OCI-LY7 (cell line): ENCODE measurements around the gene SLC38A4. TPM values are rescaled to one million over a fixed set of nuclear protein-coding genes. Genes with fewer than 3 reads are reported as not detected.

Source experiments
- BruUV-seq: library from RNA; stranded (reverse); fragments of 400-500 nt; replicated peaks from 2 replicates; lab custom pipeline; 2021; lab: Mats Ljungman, UMichigan
- CTCF ChIA-PET: fragments of 300-600 bp; sonication (Branson Sonifier 250); formaldehyde crosslinking; loops from one replicate; lab custom pipeline; 2022; ENCODE audit warnings: antibody characterized with exemption; ENCODE audit not compliant: unreplicated experiment; lab: Charles Lee
- POLR2A ChIA-PET: fragments of 300-600 bp; sonication (Branson Sonifier 250); formaldehyde crosslinking; loops from one replicate; lab custom pipeline; 2022; ENCODE audit warnings: antibody characterized with exemption; lab: Charles Lee
- DNase-seq: peaks from one replicate; pipeline ENCODE4 v3.0.0-alpha.2; 2015; ENCODE audit warnings: low spot score
- H2AFZ ChIP-seq: fragments of 200-600 bp; sonication (generic), shearing (Covaris generic); 2 replicates; pipeline ENCODE4 v1.6.1; 2014; ENCODE audit warnings: mild to moderate bottlenecking, antibody characterized with exemption, low read length, moderate library complexity
- H3K27ac ChIP-seq: fragments of 200-600 bp; sonication (generic); 2 replicates; pipeline ENCODE4 v1.5.1; 2014; ENCODE audit warnings: mixed run types, low read depth, mild to moderate bottlenecking, moderate library complexity, low read length, inconsistent platforms; ENCODE audit not compliant: poor library complexity, severe bottlenecking
- H3K36me3 ChIP-seq: fragments of 200-600 bp; sonication (generic); 2 replicates; pipeline ENCODE4 v1.6.1; 2014; ENCODE audit warnings: mild to moderate bottlenecking, antibody characterized with exemption, low read length, moderate library complexity, mixed read lengths; ENCODE audit not compliant: insufficient read depth
- H3K4me1 ChIP-seq: fragments of 200-600 bp; sonication (generic); 2 replicates; pipeline ENCODE4 v1.5.1; 2014; ENCODE audit warnings: mild to moderate bottlenecking, low read length; ENCODE audit not compliant: insufficient read depth, poor library complexity, severe bottlenecking
- H3K4me2 ChIP-seq: fragments of 200-600 bp; sonication (generic); 2 replicates; pipeline ENCODE4 v1.6.1; 2014; ENCODE audit warnings: mild to moderate bottlenecking, low read length
- H3K4me3 ChIP-seq: fragments of 200-600 bp; sonication (generic); 2 replicates; pipeline ENCODE4 v1.5.1; 2014; ENCODE audit warnings: mild to moderate bottlenecking, low read depth, low read length; ENCODE audit not compliant: poor library complexity, severe bottlenecking
- H3K79me2 ChIP-seq: fragments of 200-600 bp; sonication (generic); 2 replicates; pipeline ENCODE4 v1.6.1; 2016; ENCODE audit warnings: low read depth, mild to moderate bottlenecking, low read length, moderate library complexity, mixed read lengths; ENCODE audit not compliant: insufficient read depth
- H3K9me2 ChIP-seq: fragments of 200-600 bp; sonication (generic); 2 replicates; pipeline ENCODE4 v1.6.1; 2016; ENCODE audit warnings: mild to moderate bottlenecking, low read length, mixed read lengths; ENCODE audit not compliant: insufficient read depth
- H3K9me3 ChIP-seq: fragments of 200-600 bp; sonication (generic); 2 replicates; pipeline ENCODE4 v1.6.1; 2014; ENCODE audit warnings: mild to moderate bottlenecking, mixed run types, low read length, mixed read lengths
- H4K20me1 ChIP-seq: fragments of 200-600 bp; sonication (generic); 2 replicates; pipeline ENCODE4 v1.6.1; 2014; ENCODE audit warnings: mild to moderate bottlenecking, antibody characterized with exemption, low read length, moderate library complexity, mixed read lengths; ENCODE audit not compliant: insufficient read depth
- CTCF ChIP-seq: fragments of 200-600 bp; sonication (generic); conservative IDR thresholded peaks from 2 replicates; pipeline ENCODE4 v1.5.1; 2014; ENCODE audit warnings: mild to moderate bottlenecking, antibody characterized with exemption, low read length, moderate library complexity, mixed read lengths
- EZH2phosphoT487 ChIP-seq: fragments of 200-600 bp; sonication (generic); IDR thresholded peaks from 2 replicates; pipeline ENCODE4 v1.6.1; 2018; ENCODE audit warnings: low read depth, borderline replicate concordance, mild to moderate bottlenecking, mixed run types, antibody characterized with exemption, low read length, moderate library complexity, mixed read lengths
- intact Hi-C: fragments of 100-400 bp; cut with micrococcal nuclease; formaldehyde crosslinking; loops from one replicate; pipeline ENCODE4 v1.10.0; 2022; ENCODE audit not compliant: unreplicated experiment
- total RNA-seq, 2 experiments: library from RNA; depleted of rRNA in 1 of 2; stranded (reverse); fragments of >200 nt in 1 of 2; shearing (Covaris generic) in 1 of 2; gene quantifications; 2 replicates each; pipeline ENCODE4 v1.2.3, GENCODE V29; 2014 to 2022

Gene SLC38A4
- total RNA-seq, 2 experiments from 2014 or later, result not detected

- CTCF ChIA-PET, result no interaction called here
- no peak for DNase-seq
- TF ChIP-seq CTCF (no peak), EZH2phosphoT487 (no peak)
- Histone ChIP-seq H3K4me3 (no peak overlapping the region), H4K20me1 (no peaks in the 10 kb centered on the region), H3K36me3 (no peaks in the 10 kb centered on the region), H2AFZ (no peak overlapping the region), H3K9me3 (0 out of 2 replicates have a peak, but pooled peaks cover 7% of the 10 kb centered on the region), H3K9me2 (no peaks in the 10 kb centered on the region), H3K79me2 (no peaks in the 10 kb centered on the region), H3K4me1 (no peaks in the 10 kb centered on the region), H3K4me2 (no peak overlapping the region), H3K27ac (no peak overlapping the region)
- intact Hi-C loops, result no loop called here
- POLR2A ChIA-PET, result interaction anchor here (0.7 kb wide), 1 partner anchor 67 kb away, joined by 3 read pairs; no protein-coding TSS in a partner anchor
- no TSS peak for BruUV-seq
Measured at GRCh38 chr12:46749322-46749721, 76.5 kb downstream of the SLC38A4 start.

GRCh38 chr12:46744283-46744682 lies 81.5 kb downstream of the SLC38A4 start:
- no peaks in the 10 kb centered on the region for H4K20me1 ChIP-seq
- CTCF ChIA-PET, result no interaction called here
- BruUV-seq, result no TSS peak

More at GRCh38 chr12:46744283-46744682, 81.5 kb downstream of the SLC38A4 start:
- DNase-seq, result no peak
- TF ChIP-seq CTCF (no peak), EZH2phosphoT487 (no peak)
- Histone ChIP-seq H3K4me2 (no peak overlapping the region), H3K4me1 (no peaks in the 10 kb centered on the region), H3K9me3 (0 out of 2 replicates have a peak, but pooled peaks cover 4% of the 10 kb centered on the region), H3K27ac (no peak overlapping the region), H3K4me3 (no peak overlapping the region), H3K9me2 (no peaks in the 10 kb centered on the region), H3K79me2 (no peaks in the 10 kb centered on the region), H2AFZ (no peak overlapping the region), H3K36me3 (no peaks in the 10 kb centered on the region)
- intact Hi-C loops, result no loop called here
- POLR2A ChIA-PET, result no interaction called here
